MM.1S (cell line): ENCODE data around the gene ARF1.

ENCODE experiments used
- CTCF ChIP-seq: fragments of 300-600 bp; sonication (generic); IDR thresholded peaks from 2 replicates; pipeline ENCODE4 v1.5.1; 2016; ENCODE audit warnings: antibody characterized with exemption, low read length, mixed read lengths
- EZH2phosphoT487 ChIP-seq: fragments of 300-600 bp; sonication (generic); IDR thresholded peaks from 2 replicates; pipeline ENCODE4 v1.6.1; 2018; ENCODE audit warnings: antibody characterized with exemption, low read length

GRCh38 chr1:228110556-228110955 is 28.0 kb downstream of the ARF1 start:
- no peak for TF ChIP-seq CTCF
- no peak for TF ChIP-seq EZH2phosphoT487
